K562 (cell line): ENCODE results near the gene SART3. TPM values are rescaled to one million over a fixed set of nuclear protein-coding genes. Genes with fewer than 3 reads are reported as not detected.

Experiments
- ATF7 ChIP-seq: fragments of 450-650 bp; IDR thresholded peaks from 2 replicates; pipeline ENCODE4 v1.7.1; 2014; ENCODE audit warnings: mild to moderate bottlenecking, moderate library complexity
- BCOR ChIP-seq: fragments of 450-650 bp; IDR thresholded peaks from 2 replicates; pipeline ENCODE4 v1.6.1; 2016
- BRD4 ChIP-seq: fragments of 200-600 bp; sonication (generic); IDR thresholded peaks from 2 replicates; pipeline ENCODE4 v1.6.1; 2017; ENCODE audit warnings: inconsistent platforms
- CREM ChIP-seq: IDR thresholded peaks from 2 replicates; pipeline ENCODE4 v1.6.1; 2014; ENCODE audit warnings: antibody characterized with exemption, low read depth
- E2F6 ChIP-seq, 2 experiments: IDR thresholded peaks; 2 replicates each; pipeline ENCODE4 v1.6.1; 2011; ENCODE audit warnings: borderline replicate concordance in 1 of 2, control low read depth in 1 of 2, low read depth in 1 of 2, low read length in 1 of 2, mild to moderate bottlenecking in 1 of 2, mixed read lengths in 1 of 2, moderate library complexity in 1 of 2; ENCODE audit not compliant: insufficient read depth in 1 of 2, insufficient read length in 1 of 2, poor library complexity in 1 of 2, severe bottlenecking in 1 of 2; ENCODE audit errors: extremely low read depth in 1 of 2
- JUND ChIP-seq, 2 experiments: IDR thresholded peaks; 2 replicates in 1 of 2; 3 replicates in 1 of 2; pipeline ENCODE4 v1.6.1; 2011; ENCODE audit warnings: borderline replicate concordance in 2 of 2, low read depth in 2 of 2, low read length in 2 of 2, improper control_type of control experiment in 1 of 2, missing biosample characterization in 1 of 2, missing genetic modification characterization in 1 of 2, missing genetic modification reagents in 1 of 2
- KAT8 ChIP-seq: fragments of 450-650 bp; IDR thresholded peaks from 2 replicates; pipeline ENCODE4 v1.6.1; 2016; ENCODE audit warnings: low read depth, mild to moderate bottlenecking
- L3MBTL2 ChIP-seq: fragments of 450-650 bp; IDR thresholded peaks from 2 replicates; pipeline ENCODE4 v1.6.1; 2016; ENCODE audit warnings: mild to moderate bottlenecking, moderate library complexity
- MAZ ChIP-seq, 2 experiments: fragments of 450-650 bp in 1 of 2; sonication (generic) in 1 of 2; formaldehyde crosslinking; IDR thresholded peaks in 1 of 2; conservative IDR thresholded peaks in 1 of 2; 2 replicates each; pipeline versions ENCODE4 v1.4.0 to v1.5.0; 2020; ENCODE audit warnings: mild to moderate bottlenecking in 1 of 2, missing genetic modification reagents in 1 of 2
- MNT ChIP-seq, 2 experiments: fragments of 450-650 bp; conservative IDR thresholded peaks; 2 replicates each; pipeline ENCODE4 v1.6.1; 2017; ENCODE audit warnings: mild to moderate bottlenecking in 2 of 2, moderate library complexity in 2 of 2
- NFRKB ChIP-seq: fragments of 450-650 bp; IDR thresholded peaks from 2 replicates; pipeline ENCODE4 v1.6.1; 2016; ENCODE audit warnings: low read depth
- POLR2G ChIP-seq: fragments of 200-400 bp; formaldehyde crosslinking; IDR thresholded peaks from 2 replicates; pipeline ENCODE4 v1.6.1; 2017; ENCODE audit warnings: low read depth, mild to moderate bottlenecking, antibody characterized with exemption, low read length, moderate library complexity
- PTTG1 ChIP-seq: fragments of 450-650 bp; IDR thresholded peaks from 2 replicates; pipeline ENCODE4 v1.6.1; 2016; ENCODE audit warnings: low read depth, mild to moderate bottlenecking, missing genetic modification characterization, missing compliant biosample characterization
- VEZF1 ChIP-seq: fragments of 200-800 bp; sonication (Bioruptor generic); IDR thresholded peaks from 2 replicates; pipeline ENCODE4 v1.6.1; 2017; ENCODE audit warnings: missing genetic modification characterization, missing compliant biosample characterization
- ZBTB2 ChIP-seq: fragments of 450-650 bp; IDR thresholded peaks from 2 replicates; pipeline ENCODE4 v1.6.1; 2016; ENCODE audit warnings: antibody characterized with exemption
- ZNF395 ChIP-seq: fragments of 200-800 bp; sonication (Bioruptor generic); IDR thresholded peaks from 2 replicates; pipeline ENCODE4 v1.6.1; 2017; ENCODE audit warnings: missing genetic modification characterization, missing compliant biosample characterization
- ZNF644 ChIP-seq: fragments of 200-800 bp; sonication (Bioruptor generic); IDR thresholded peaks from 2 replicates; pipeline ENCODE4 v1.6.1; 2016; ENCODE audit warnings: low read depth, missing genetic modification characterization, missing compliant biosample characterization
- ZNF778 ChIP-seq: fragments of 450-650 bp; formaldehyde crosslinking; IDR thresholded peaks from 2 replicates; pipeline ENCODE4 v1.4.0; 2020; ENCODE audit warnings: mild to moderate bottlenecking, moderate library complexity
- polyA plus RNA-seq, 8 experiments: library from polyadenylated mRNA; depleted of rRNA in 4 of 8; stranded (reverse) in 5 of 8; unstranded in 3 of 8; fragments of >200 nt; fragmentation: Nextera tagmentation in 2 of 8; fragmentation: Illumina TruSeq in 1 of 8; extraction: Ambion mirVana in 2 of 8; extraction: Trizol in 1 of 8; gene quantifications; 2 replicates each; pipeline versions ENCODE4 v1.2.1 to v1.2.3, GENCODE V29; 2011 to 2014; ENCODE audit warnings: inconsistent platforms in 1 of 8, missing spikeins in 1 of 8
- total RNA-seq, 7 experiments: library from RNA; depleted of rRNA in 6 of 7; stranded (reverse); fragments of >200 nt in 6 of 7; fragmentation: Illumina TruSeq in 2 of 7; extraction: Trizol in 2 of 7; gene quantifications; 2 replicates each; pipeline versions ENCODE4 v1.2.1 to v1.2.3, GENCODE V29; 2011 to 2021; ENCODE audit warnings: low replicate concordance in 1 of 7

SART3 gene
- total and polyA plus RNA-seq, 9 of the 15 experiments (the other 6 are each of a cell fraction or from before 2014, with no cell fraction given) = 8.9 to 167 (median 56.7) TPM

GRCh38 chr12:108477055-108477880, 83.7 kb downstream of the SART3 start (continued):
- TF ChIP-seq E2F6 (IDR thresholded peaks at IDR 0.05; ENCODE audit: borderline replicate concordance in 1 of 2, extremely low read depth in 1 of 2, insufficient read depth in 1 of 2, insufficient read length in 1 of 2, low read depth in 1 of 2, low read length in 1 of 2, poor library complexity in 1 of 2, severe bottlenecking in 1 of 2) (peak; percentile 28 to 52), ATF7 (peak; percentile 24; the same call in 1 of the 2 replicates), NFRKB (peak; percentile 94), ZBTB2 (no peak), VEZF1 (peak; percentile 65), KAT8 (peak; percentile 89), POLR2G (0 out of 2 replicates have a peak, but pooled peaks have one; percentile 17), BCOR (0 out of 2 replicates have a peak, but pooled peaks have one; percentile 20), ZNF395 (CRISPR knock-in tag) (peak; percentile 30; the same call in 1 of the 2 replicates), JUND (IDR thresholded peaks at IDR 0.05; ENCODE audit: borderline replicate concordance, low read depth, low read length) (no peak), JUND (tag; IDR thresholded peaks at IDR 0.05; ENCODE audit: borderline replicate concordance, low read depth, low read length) (no peak), ZNF644 (tag) (peak; percentile 70; the same call in 1 of the 2 replicates), ZNF778 (no peak), BRD4 (peak; percentile 57; the same call in 1 of the 2 replicates), L3MBTL2 (peak; percentile 79), PTTG1 (0 out of 2 replicates have a peak, but pooled peaks have one; percentile 10), MNT (conservative IDR thresholded peaks at IDR 0.05) (peak; percentile 47 to 54; a peak in 3 of 4 replicates), CREM (peak; percentile 54; the same call in 1 of the 2 replicates), MAZ (CRISPR knock-in tag; conservative IDR thresholded peaks at IDR 0.05 in 1 of 2, IDR thresholded peaks at IDR 0.05 in 1 of 2) (peak in 1 of 2 experiments; percentile 26; a peak in 1 of 4 replicates)
